ENCODE measurements around the gene HSDL1. TPM values are rescaled to one million over a fixed set of nuclear protein-coding genes. Genes with fewer than 3 reads are reported as not detected.
A peak's percentile ranks its signal among the peaks of the same experiment; 100 is the strongest.
"Not testable (repeated sequence)": the region's sequence is repeated elsewhere in the genome, so short reads cannot be mapped to it uniquely, and the experiment has no call there.

Gene HSDL1
- total RNA-seq, 1 donor from 2014 or later, result 47.7 TPM

DNA sequence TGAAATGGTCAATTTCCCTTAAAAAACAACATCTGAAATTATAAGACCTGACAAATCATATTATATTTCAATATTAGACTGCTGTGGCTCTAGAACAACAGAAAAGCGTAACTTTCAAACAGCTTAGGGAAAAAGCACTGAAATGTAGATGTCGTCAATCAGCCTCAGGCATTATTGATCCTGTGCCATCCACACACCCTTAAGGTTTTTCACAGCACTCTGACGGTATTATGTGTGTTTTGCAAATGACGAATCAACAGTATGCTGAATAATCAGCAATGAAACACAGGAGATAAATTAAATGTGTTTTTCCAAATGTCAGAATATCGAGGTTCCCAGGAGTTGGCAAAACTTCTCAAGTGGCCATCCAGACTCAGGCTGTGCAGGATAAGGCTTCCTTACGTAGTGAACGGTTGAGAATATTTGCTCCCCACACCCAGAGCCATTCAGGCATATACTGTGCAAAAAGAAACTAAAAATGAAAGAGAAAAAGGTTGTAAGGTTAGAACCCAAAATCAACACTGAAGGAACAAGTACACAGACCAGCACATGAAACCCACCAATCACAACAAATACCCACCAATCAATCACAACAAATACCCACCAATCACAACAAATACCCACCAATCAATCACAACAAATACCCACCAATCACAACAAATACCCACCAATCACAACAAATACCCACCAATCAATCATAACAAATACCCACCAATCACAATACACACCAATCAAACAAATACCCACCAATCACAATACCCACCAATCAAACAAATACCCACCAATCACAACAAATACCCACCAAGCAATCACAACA, 20.5 kb downstream of the HSDL1 start:
- no peak for DNase-seq (ENCODE audit: low spot score, unreplicated experiment)
- Mint-ChIP-seq H3K9me3 (ENCODE audit: low read depth) (no peaks in the 10 kb centered on the region), H3K4me3 (ENCODE audit: low read depth) (no peak overlapping the region), H3K4me1 (ENCODE audit: low read depth) (no peaks in the 10 kb centered on the region), H3K36me3 (ENCODE audit: insufficient read depth) (peaks cover 25% of the 10 kb centered on the region), H3K27me3 (no peaks in the 10 kb centered on the region), H3K27ac (no peak overlapping the region)
- TF ChIP-seq, protein P1, sequence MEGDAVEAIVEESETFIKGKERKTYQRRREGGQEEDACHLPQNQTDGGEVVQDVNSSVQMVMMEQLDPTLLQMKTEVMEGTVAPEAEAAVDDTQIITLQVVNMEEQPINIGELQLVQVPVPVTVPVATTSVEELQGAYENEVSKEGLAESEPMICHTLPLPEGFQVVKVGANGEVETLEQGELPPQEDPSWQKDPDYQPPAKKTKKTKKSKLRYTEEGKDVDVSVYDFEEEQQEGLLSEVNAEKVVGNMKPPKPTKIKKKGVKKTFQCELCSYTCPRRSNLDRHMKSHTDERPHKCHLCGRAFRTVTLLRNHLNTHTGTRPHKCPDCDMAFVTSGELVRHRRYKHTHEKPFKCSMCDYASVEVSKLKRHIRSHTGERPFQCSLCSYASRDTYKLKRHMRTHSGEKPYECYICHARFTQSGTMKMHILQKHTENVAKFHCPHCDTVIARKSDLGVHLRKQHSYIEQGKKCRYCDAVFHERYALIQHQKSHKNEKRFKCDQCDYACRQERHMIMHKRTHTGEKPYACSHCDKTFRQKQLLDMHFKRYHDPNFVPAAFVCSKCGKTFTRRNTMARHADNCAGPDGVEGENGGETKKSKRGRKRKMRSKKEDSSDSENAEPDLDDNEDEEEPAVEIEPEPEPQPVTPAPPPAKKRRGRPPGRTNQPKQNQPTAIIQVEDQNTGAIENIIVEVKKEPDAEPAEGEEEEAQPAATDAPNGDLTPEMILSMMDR (IDR thresholded peaks at IDR 0.05; ENCODE audit: unreplicated experiment), result no peak

DNA sequence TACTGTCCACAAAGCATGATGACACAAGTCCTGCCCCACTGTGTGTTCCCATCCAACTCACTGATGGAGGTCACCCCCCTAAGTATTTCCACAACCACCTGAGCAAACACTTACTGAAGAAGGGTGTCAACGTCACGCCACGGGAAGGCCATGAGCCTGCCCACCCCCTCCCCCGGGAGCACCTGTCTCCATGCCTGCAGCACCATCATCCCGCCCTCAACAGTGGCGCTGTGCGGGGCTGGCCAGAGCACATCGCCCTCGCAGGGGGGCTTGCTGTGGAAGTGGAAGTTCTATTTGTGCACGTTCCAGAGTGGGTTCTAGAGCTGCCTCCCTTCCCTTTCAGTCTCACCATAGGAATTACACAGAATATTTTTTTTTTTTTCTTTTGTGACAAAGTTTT, 24.0 kb downstream of the HSDL1 start:
- Mint-ChIP-seq H3K9me3 (ENCODE audit: low read depth) (no peaks in the 10 kb centered on the region), H3K27me3 (no peaks in the 10 kb centered on the region), H3K27ac (no peak overlapping the region), H3K4me3 (ENCODE audit: low read depth) (no peak overlapping the region), H3K4me1 (ENCODE audit: low read depth) (no peaks in the 10 kb centered on the region), H3K36me3 (ENCODE audit: insufficient read depth) (peaks cover 17% of the 10 kb centered on the region)
- TF ChIP-seq, protein P1 (IDR thresholded peaks at IDR 0.05; ENCODE audit: unreplicated experiment), result no peak
- DNase-seq (ENCODE audit: low spot score, unreplicated experiment), result no peak

DNA sequence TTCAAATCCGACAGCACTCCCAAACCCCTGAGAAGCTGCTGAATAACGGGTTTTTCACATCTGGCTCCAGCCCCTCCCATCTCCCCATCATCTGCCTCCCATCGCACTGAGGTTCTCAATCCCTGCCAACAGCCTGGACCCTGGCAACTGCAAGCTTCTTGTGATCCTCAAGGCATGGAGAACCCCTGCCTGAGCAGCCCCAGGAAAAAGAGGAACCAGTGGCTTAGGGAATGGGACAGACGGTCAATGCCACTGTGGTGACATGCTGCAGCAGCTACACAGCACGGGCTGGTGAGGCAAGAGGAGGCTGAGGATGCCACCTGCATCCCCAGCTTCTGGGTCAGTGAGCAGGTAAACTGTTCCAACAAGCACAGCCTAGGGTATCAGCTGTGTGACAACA, 25.0 kb downstream of the HSDL1 start:
- TF ChIP-seq, protein P1 (IDR thresholded peaks at IDR 0.05; ENCODE audit: unreplicated experiment), result no peak
- no peak overlapping the region for H3K4me3 Mint-ChIP-seq (ENCODE audit: low read depth)
- no peak overlapping the region for H3K27ac Mint-ChIP-seq
- DNase-seq (ENCODE audit: low spot score, unreplicated experiment), result no peak
- H3K36me3 Mint-ChIP-seq (ENCODE audit: insufficient read depth), result peaks cover 10% of the 10 kb centered on the region
- no peaks in the 10 kb centered on the region for H3K9me3 Mint-ChIP-seq (ENCODE audit: low read depth)
- peaks cover 6% of the 10 kb centered on the region for H3K4me1 Mint-ChIP-seq (ENCODE audit: low read depth)
- no peaks in the 10 kb centered on the region for H3K27me3 Mint-ChIP-seq

DNA sequence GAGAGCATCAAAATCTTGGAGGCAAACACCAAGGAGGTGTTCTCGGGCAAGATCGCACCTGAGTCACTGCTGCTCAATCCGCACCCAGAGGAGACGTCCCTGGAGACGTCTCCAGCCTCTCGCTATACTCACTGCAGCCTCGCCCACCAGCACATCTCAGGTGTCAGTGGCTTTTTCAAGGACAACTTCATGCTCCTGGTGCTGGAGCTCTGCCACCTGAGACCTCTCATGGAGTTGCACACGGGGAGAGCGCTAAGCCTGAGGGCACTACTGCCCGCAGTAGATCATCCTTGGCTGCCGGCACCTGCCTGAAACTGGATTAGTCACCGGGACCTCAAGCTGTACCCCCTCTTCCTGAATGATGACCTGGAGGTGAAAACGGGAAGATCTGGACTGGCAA, 25.6 kb downstream of the HSDL1 start:
- Mint-ChIP-seq H3K36me3 (ENCODE audit: insufficient read depth) (peaks cover 10% of the 10 kb centered on the region), H3K27me3 (no peaks in the 10 kb centered on the region), H3K9me3 (ENCODE audit: low read depth) (no peaks in the 10 kb centered on the region), H3K4me3 (ENCODE audit: low read depth) (no peak overlapping the region), H3K4me1 (ENCODE audit: low read depth) (peaks cover 6% of the 10 kb centered on the region), H3K27ac (peak overlapping the region; percentile 20)
- TF ChIP-seq, protein P1 (IDR thresholded peaks at IDR 0.05; ENCODE audit: unreplicated experiment), result no peak
- no peak for DNase-seq (ENCODE audit: low spot score, unreplicated experiment)

DNA sequence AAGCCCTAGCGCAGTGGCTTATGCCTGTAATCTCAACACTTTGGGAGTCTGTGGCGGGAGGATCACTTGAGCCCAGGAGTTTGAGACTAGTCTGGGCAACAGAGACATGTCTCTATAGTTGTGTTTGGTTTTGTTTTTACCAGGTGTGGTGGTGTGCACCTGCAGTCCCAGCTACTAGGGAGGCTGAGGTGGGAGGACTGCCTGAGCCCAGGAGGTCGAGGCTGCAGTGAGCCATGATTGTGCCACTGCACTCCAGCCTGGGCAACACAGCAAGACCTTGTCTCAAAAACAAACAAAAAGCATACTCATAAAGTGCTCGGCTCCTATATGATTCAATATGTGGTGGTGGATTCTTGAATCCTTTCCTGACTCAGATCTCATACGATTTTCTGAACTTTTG, 26.7 kb downstream of the HSDL1 start:
- H3K4me1 Mint-ChIP-seq (ENCODE audit: low read depth); H3K27ac Mint-ChIP-seq; H3K9me3 Mint-ChIP-seq (ENCODE audit: low read depth); DNase-seq (ENCODE audit: low spot score, unreplicated experiment); H3K27me3 Mint-ChIP-seq: not testable (repeated sequence)
- peaks cover 10% of the 10 kb centered on the region for H3K36me3 Mint-ChIP-seq (ENCODE audit: insufficient read depth)
- H3K4me3 Mint-ChIP-seq (ENCODE audit: low read depth), result peak overlapping the region; percentile 62

DNA sequence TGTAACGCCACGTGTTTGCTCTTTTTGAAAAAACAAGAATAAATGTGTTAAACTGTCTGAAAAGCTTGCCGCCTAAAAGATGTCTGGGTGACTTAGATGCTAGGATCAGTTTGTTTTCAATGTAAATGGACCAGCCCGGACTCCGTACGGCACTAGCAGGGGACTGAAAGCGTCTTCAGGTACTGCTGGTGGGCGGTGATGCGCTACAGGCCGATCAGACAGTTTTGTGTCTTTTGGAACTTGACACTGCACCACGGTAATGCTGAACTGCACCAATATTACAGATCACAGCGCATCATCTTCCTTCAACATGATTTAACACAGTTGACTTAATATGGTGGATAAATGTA, 27.5 kb downstream of the HSDL1 start:
- H3K4me1 Mint-ChIP-seq (ENCODE audit: low read depth), result peaks cover 6% of the 10 kb centered on the region
- H3K9me3 Mint-ChIP-seq (ENCODE audit: low read depth), result no peaks in the 10 kb centered on the region
- H3K27ac Mint-ChIP-seq, result peak overlapping the region; percentile 93
- no peak for DNase-seq (ENCODE audit: low spot score, unreplicated experiment)
- H3K4me3 Mint-ChIP-seq (ENCODE audit: low read depth), result peak overlapping the region; percentile 87
- H3K27me3 Mint-ChIP-seq, result no peaks in the 10 kb centered on the region
- H3K36me3 Mint-ChIP-seq (ENCODE audit: insufficient read depth), result peaks cover 4% of the 10 kb centered on the region
- TF ChIP-seq, protein P1 (IDR thresholded peaks at IDR 0.05; ENCODE audit: unreplicated experiment), result no peak
